ENCODE results near the gene COMMD10.
A peak's percentile ranks its signal among the peaks of the same experiment; 100 is the strongest.
"Not testable (repeated sequence)": the region's sequence is repeated elsewhere in the genome, so short reads cannot be mapped to it uniquely, and the experiment has no call there.

The COMMD10 gene

GRCh38 chr5:116063950-116064349 is 20.9 kb upstream of the COMMD10 start:
- peaks cover 3% of the 10 kb centered on the region in 2 donors for H3K27me3 ChIP-seq (ENCODE audit: control insufficient read depth in 1 of 2, insufficient read depth in 2 of 2, low read length in 2 of 2)
- no peaks in the 10 kb centered on the region for H3K36me3 ChIP-seq (ENCODE audit: control insufficient read depth in 2 of 2, insufficient read depth in 2 of 2, low read length in 2 of 2)
- no peak overlapping the region for H3K4me3 ChIP-seq (ENCODE audit: low read length in 2 of 2)
- H3K9ac ChIP-seq (ENCODE audit: low read length in 2 of 2): no peak overlapping the region
- no peaks in the 10 kb centered on the region for H3K9me3 ChIP-seq (ENCODE audit: control insufficient read depth in 2 of 2, low read length in 2 of 2)
- H3K4me1 ChIP-seq (ENCODE audit: control insufficient read depth, insufficient read depth, low read length): no peaks in the 10 kb centered on the region
- no peak overlapping the region for H3K27ac ChIP-seq (ENCODE audit: low read length)

- H3K27ac ChIP-seq (ENCODE audit: low read length): no peak overlapping the region
- peaks cover 3% of the 10 kb centered on the region in 2 donors for H3K27me3 ChIP-seq (ENCODE audit: control insufficient read depth in 1 of 2, insufficient read depth in 2 of 2, low read length in 2 of 2)
- no peaks in the 10 kb centered on the region for H3K4me1 ChIP-seq (ENCODE audit: control insufficient read depth, insufficient read depth, low read length)
- no peaks in the 10 kb centered on the region for H3K9me3 ChIP-seq (ENCODE audit: control insufficient read depth in 2 of 2, low read length in 2 of 2)
- no peak overlapping the region for H3K4me3 ChIP-seq (ENCODE audit: low read length in 2 of 2)
- H3K9ac ChIP-seq (ENCODE audit: low read length in 2 of 2): no peak overlapping the region
- no peaks in the 10 kb centered on the region for H3K36me3 ChIP-seq (ENCODE audit: control insufficient read depth in 2 of 2, insufficient read depth in 2 of 2, low read length in 2 of 2)
Observed at GRCh38 chr5:116068028-116068632, 16.7 kb upstream of the COMMD10 start.

- H3K27ac ChIP-seq (ENCODE audit: low read length): no peak overlapping the region
- H3K4me1 ChIP-seq (ENCODE audit: control insufficient read depth, insufficient read depth, low read length): no peaks in the 10 kb centered on the region
- no peak overlapping the region for H3K4me3 ChIP-seq (ENCODE audit: low read length in 2 of 2)
- no peak overlapping the region for H3K9ac ChIP-seq (ENCODE audit: low read length in 2 of 2)
- no peaks in the 10 kb centered on the region for H3K9me3 ChIP-seq (ENCODE audit: control insufficient read depth in 2 of 2, low read length in 2 of 2)
- H3K36me3 ChIP-seq (ENCODE audit: control insufficient read depth in 2 of 2, insufficient read depth in 2 of 2, low read length in 2 of 2): no peaks in the 10 kb centered on the region
- H3K27me3 ChIP-seq (ENCODE audit: control insufficient read depth in 1 of 2, insufficient read depth in 2 of 2, low read length in 2 of 2): peaks cover 0 to 3% of the 10 kb centered on the region in 2 donors
Observed at GRCh38 chr5:116071211-116071610, 13.6 kb upstream of the COMMD10 start.

GRCh38 chr5:116075191-116075831 is 9.5 kb upstream of the COMMD10 start:
- H3K27ac ChIP-seq (ENCODE audit: low read length): no peak overlapping the region
- H3K4me3 ChIP-seq (ENCODE audit: low read length in 2 of 2): no peak overlapping the region
- H3K36me3 ChIP-seq (ENCODE audit: control insufficient read depth in 2 of 2, insufficient read depth in 2 of 2, low read length in 2 of 2): no peaks in the 10 kb centered on the region
- no peak overlapping the region for H3K9ac ChIP-seq (ENCODE audit: low read length in 2 of 2)
- no peaks in the 10 kb centered on the region for H3K27me3 ChIP-seq (ENCODE audit: control insufficient read depth in 1 of 2, insufficient read depth in 2 of 2, low read length in 2 of 2)
- no peaks in the 10 kb centered on the region for H3K4me1 ChIP-seq (ENCODE audit: control insufficient read depth, insufficient read depth, low read length)
- no peaks in the 10 kb centered on the region for H3K9me3 ChIP-seq (ENCODE audit: control insufficient read depth in 2 of 2, low read length in 2 of 2)

GRCh38 chr5:116076496-116076895 is 8.3 kb upstream of the COMMD10 start:
- no peak overlapping the region for H3K27ac ChIP-seq (ENCODE audit: low read length)
- H3K27me3 ChIP-seq (ENCODE audit: control insufficient read depth in 1 of 2, insufficient read depth in 2 of 2, low read length in 2 of 2): no peaks in the 10 kb centered on the region
- no peaks in the 10 kb centered on the region for H3K36me3 ChIP-seq (ENCODE audit: control insufficient read depth in 2 of 2, insufficient read depth in 2 of 2, low read length in 2 of 2)
- no peak overlapping the region for H3K4me3 ChIP-seq (ENCODE audit: low read length in 2 of 2)
- H3K9me3 ChIP-seq (ENCODE audit: control insufficient read depth in 2 of 2, low read length in 2 of 2): no peaks in the 10 kb centered on the region
- H3K4me1 ChIP-seq (ENCODE audit: control insufficient read depth, insufficient read depth, low read length): no peaks in the 10 kb centered on the region
- H3K9ac ChIP-seq (ENCODE audit: low read length in 2 of 2): no peak overlapping the region

- no peak overlapping the region for H3K27ac ChIP-seq (ENCODE audit: low read length)
- H3K36me3 ChIP-seq (ENCODE audit: control insufficient read depth in 2 of 2, insufficient read depth in 2 of 2, low read length in 2 of 2): no peaks in the 10 kb centered on the region
- no peaks in the 10 kb centered on the region for H3K9me3 ChIP-seq (ENCODE audit: control insufficient read depth in 2 of 2, low read length in 2 of 2)
- H3K9ac ChIP-seq (ENCODE audit: low read length in 2 of 2): no peak overlapping the region
- no peaks in the 10 kb centered on the region for H3K4me1 ChIP-seq (ENCODE audit: control insufficient read depth, insufficient read depth, low read length)
- H3K27me3 ChIP-seq (ENCODE audit: control insufficient read depth in 1 of 2, insufficient read depth in 2 of 2, low read length in 2 of 2): no peaks in the 10 kb centered on the region
- no peak overlapping the region for H3K4me3 ChIP-seq (ENCODE audit: low read length in 2 of 2)
Observed at GRCh38 chr5:116078199-116078598, 6.6 kb upstream of the COMMD10 start.

GRCh38 chr5:116084287-116084691 is 536 bp upstream of the COMMD10 start:
- peak overlapping the region; percentile 77 to 87 for H3K9ac ChIP-seq (ENCODE audit: low read length in 2 of 2)
- no peaks in the 10 kb centered on the region for H3K27me3 ChIP-seq (ENCODE audit: control insufficient read depth in 1 of 2, insufficient read depth in 2 of 2, low read length in 2 of 2)
- peak overlapping the region; percentile 92 to 97 for H3K4me3 ChIP-seq (ENCODE audit: low read length in 2 of 2)
- peaks cover 0 to 4% of the 10 kb centered on the region in 2 donors for H3K36me3 ChIP-seq (ENCODE audit: control insufficient read depth in 2 of 2, insufficient read depth in 2 of 2, low read length in 2 of 2)
- H3K27ac ChIP-seq (ENCODE audit: low read length): no peak overlapping the region
- H3K4me1 ChIP-seq (ENCODE audit: control insufficient read depth, insufficient read depth, low read length): peaks cover 10% of the 10 kb centered on the region
- no peaks in the 10 kb centered on the region for H3K9me3 ChIP-seq (ENCODE audit: control insufficient read depth in 2 of 2, low read length in 2 of 2)

- H3K36me3 ChIP-seq (ENCODE audit: control insufficient read depth in 2 of 2, insufficient read depth in 2 of 2, low read length in 2 of 2); H3K27me3 ChIP-seq (ENCODE audit: control insufficient read depth in 1 of 2, insufficient read depth in 2 of 2, low read length in 2 of 2); H3K9me3 ChIP-seq (ENCODE audit: control insufficient read depth in 2 of 2, low read length in 2 of 2); H3K27ac ChIP-seq (ENCODE audit: low read length); H3K4me1 ChIP-seq (ENCODE audit: control insufficient read depth, insufficient read depth, low read length); H3K9ac ChIP-seq (ENCODE audit: low read length in 2 of 2): not testable (repeated sequence)
- peak overlapping the region; percentile 92 to 97 for H3K4me3 ChIP-seq (ENCODE audit: low read length in 2 of 2)
Observed at GRCh38 chr5:116086309-116086708, 1.5 kb downstream of the COMMD10 start.

- Histone ChIP-seq H3K4me1 (ENCODE audit: control insufficient read depth, insufficient read depth, low read length) (peaks cover 10% of the 10 kb centered on the region), H3K4me3 (ENCODE audit: low read length in 2 of 2) (no peak overlapping the region), H3K9ac (ENCODE audit: low read length in 2 of 2) (no peak overlapping the region), H3K27me3 (ENCODE audit: control insufficient read depth in 1 of 2, insufficient read depth in 2 of 2, low read length in 2 of 2) (no peaks in the 10 kb centered on the region), H3K9me3 (ENCODE audit: control insufficient read depth in 2 of 2, low read length in 2 of 2) (no peaks in the 10 kb centered on the region), H3K36me3 (ENCODE audit: control insufficient read depth in 2 of 2, insufficient read depth in 2 of 2, low read length in 2 of 2) (peaks cover 4 to 10% of the 10 kb centered on the region in 2 donors), H3K27ac (ENCODE audit: low read length) (no peak overlapping the region)
Observed at GRCh38 chr5:116088062-116088461, 3.2 kb downstream of the COMMD10 start.

- peaks cover 17 to 27% of the 10 kb centered on the region in 2 donors for H3K36me3 ChIP-seq (ENCODE audit: control insufficient read depth in 2 of 2, insufficient read depth in 2 of 2, low read length in 2 of 2)
- no peaks in the 10 kb centered on the region for H3K27me3 ChIP-seq (ENCODE audit: control insufficient read depth in 1 of 2, insufficient read depth in 2 of 2, low read length in 2 of 2)
- no peak overlapping the region for H3K4me3 ChIP-seq (ENCODE audit: low read length in 2 of 2)
- no peaks in the 10 kb centered on the region for H3K9me3 ChIP-seq (ENCODE audit: control insufficient read depth in 2 of 2, low read length in 2 of 2)
- no peak overlapping the region for H3K27ac ChIP-seq (ENCODE audit: low read length)
- no peak overlapping the region for H3K9ac ChIP-seq (ENCODE audit: low read length in 2 of 2)
- H3K4me1 ChIP-seq (ENCODE audit: control insufficient read depth, insufficient read depth, low read length): peaks cover 4% of the 10 kb centered on the region
Observed at GRCh38 chr5:116090302-116090701, 5.5 kb downstream of the COMMD10 start.

GRCh38 chr5:116091416-116091815 is 6.6 kb downstream of the COMMD10 start:
- Histone ChIP-seq H3K9ac (ENCODE audit: low read length in 2 of 2) (no peak overlapping the region), H3K27ac (ENCODE audit: low read length) (no peak overlapping the region), H3K27me3 (ENCODE audit: control insufficient read depth in 1 of 2, insufficient read depth in 2 of 2, low read length in 2 of 2) (no peaks in the 10 kb centered on the region)

More at GRCh38 chr5:116091416-116091815, 6.6 kb downstream of the COMMD10 start:
- H3K4me3 ChIP-seq (ENCODE audit: low read length in 2 of 2): no peak overlapping the region
- no peaks in the 10 kb centered on the region for H3K4me1 ChIP-seq (ENCODE audit: control insufficient read depth, insufficient read depth, low read length)
- H3K36me3 ChIP-seq (ENCODE audit: control insufficient read depth in 2 of 2, insufficient read depth in 2 of 2, low read length in 2 of 2): peaks cover 17 to 27% of the 10 kb centered on the region in 2 donors
- H3K9me3 ChIP-seq (ENCODE audit: control insufficient read depth in 2 of 2, low read length in 2 of 2): no peaks in the 10 kb centered on the region

Measured in stomach smooth muscle (tissue), 2 donors.